Activated T-cell treated with anti-CD3 and anti-CD28 coated beads, Interleukin-2, amount 50 U/mL, for 48 hours (primary cell): ENCODE data around the gene CAPN11.
"Not testable (repeated sequence)": the region's sequence is repeated elsewhere in the genome, so short reads cannot be mapped to it uniquely, and the experiment has no call there.

Experiments
- DNase-seq, 2 experiments: peaks; one replicate each; pipeline ENCODE4 v3.0.0-alpha.2; 2020

The CAPN11 gene

GRCh38 chr6:44183783-44184182 lies 25.2 kb downstream of the CAPN11 start:
- DNase-seq: no peak

- not testable (repeated sequence) for DNase-seq
Measured at GRCh38 chr6:44185356-44185755, 26.7 kb downstream of the CAPN11 start.

- no peak for DNase-seq
Measured at GRCh38 chr6:44185953-44186634, 27.5 kb downstream of the CAPN11 start.

GRCh38 chr6:44186635-44187025 lies 28.0 kb downstream of the CAPN11 start:
- no peak for DNase-seq

GRCh38 chr6:44188819-44189218 lies 30.2 kb downstream of the CAPN11 start:
- no peak for DNase-seq

GRCh38 chr6:44189257-44189656 lies 30.6 kb downstream of the CAPN11 start:
- DNase-seq: no peak

GRCh38 chr6:44190715-44191114 lies 32.1 kb downstream of the CAPN11 start:
- DNase-seq: no peak

- DNase-seq: no peak
Measured at GRCh38 chr6:44192428-44193041, 33.9 kb downstream of the CAPN11 start.

GRCh38 chr6:44193307-44193910 lies 34.8 kb downstream of the CAPN11 start:
- no peak for DNase-seq

- no peak for DNase-seq
Measured at GRCh38 chr6:44194326-44194725, 35.7 kb downstream of the CAPN11 start.

- not testable (repeated sequence) for DNase-seq
Measured at GRCh38 chr6:44196351-44196750, 37.7 kb downstream of the CAPN11 start.

GRCh38 chr6:44198684-44199083 lies 40.1 kb downstream of the CAPN11 start:
- DNase-seq: no peak

GRCh38 chr6:44199883-44200282 lies 41.3 kb downstream of the CAPN11 start:
- DNase-seq: no peak

- no peak for DNase-seq
Measured at GRCh38 chr6:44201200-44201599, 42.6 kb downstream of the CAPN11 start.

GRCh38 chr6:44201638-44202303 lies 43.2 kb downstream of the CAPN11 start:
- no peak for DNase-seq

- no peak for DNase-seq
Measured at GRCh38 chr6:44202332-44202971, 43.8 kb downstream of the CAPN11 start.

GRCh38 chr6:44202972-44203750 lies 44.5 kb downstream of the CAPN11 start:
- DNase-seq: no peak

GRCh38 chr6:44203955-44204354 lies 45.3 kb downstream of the CAPN11 start:
- no peak for DNase-seq

GRCh38 chr6:44207966-44208365 lies 49.3 kb downstream of the CAPN11 start:
- DNase-seq: no peak

GRCh38 chr6:44211284-44211683 lies 52.7 kb downstream of the CAPN11 start:
- DNase-seq: no peak

GRCh38 chr6:44214307-44214706 lies 55.7 kb downstream of the CAPN11 start:
- no peak for DNase-seq

GRCh38 chr6:44216677-44217331 lies 58.2 kb downstream of the CAPN11 start, which contains the start of gene MYMX:
Gene MYMX, plus strand, starts transcription at chr6:44216926. Its CDS starts 546 bp downstream, at chr6:44217472.
- no peak for DNase-seq
